Adipocyte (in vitro differentiated cells): ENCODE data around the gene KCNAB1.

Experiments
- DNase-seq: peaks from one replicate; pipeline ENCODE4 v3.0.0-alpha.2; 2015; ENCODE audit warnings: low read depth
- H3K27me3 ChIP-seq: replicated peaks from 2 replicates; pipeline ENCODE4 v1.7.0; 2013; ENCODE audit warnings: mild to moderate bottlenecking, low read length, moderate library complexity; ENCODE audit not compliant: control insufficient read depth, insufficient read depth
- H3K36me3 ChIP-seq: 2 replicates; pipeline ENCODE4 v1.7.0; 2013; ENCODE audit warnings: low read length, mild to moderate bottlenecking, moderate library complexity; ENCODE audit not compliant: control insufficient read depth, insufficient read depth, severe bottlenecking
- H3K4me1 ChIP-seq: 2 replicates; pipeline ENCODE4 v1.7.0; 2013; ENCODE audit warnings: mild to moderate bottlenecking, low read length, moderate library complexity; ENCODE audit not compliant: control insufficient read depth, insufficient read depth
- H3K4me3 ChIP-seq: 2 replicates; pipeline ENCODE4 v1.7.0; 2013; ENCODE audit warnings: mild to moderate bottlenecking, low read length, moderate library complexity
- H3K9ac ChIP-seq: 2 replicates; pipeline ENCODE4 v1.7.0; 2013; ENCODE audit warnings: mild to moderate bottlenecking, low read length, moderate library complexity
- H3K9me3 ChIP-seq: 2 replicates; pipeline ENCODE4 v1.7.0; 2013; ENCODE audit warnings: mild to moderate bottlenecking, low read length, moderate library complexity; ENCODE audit not compliant: control insufficient read depth

KCNAB1 gene

DNA sequence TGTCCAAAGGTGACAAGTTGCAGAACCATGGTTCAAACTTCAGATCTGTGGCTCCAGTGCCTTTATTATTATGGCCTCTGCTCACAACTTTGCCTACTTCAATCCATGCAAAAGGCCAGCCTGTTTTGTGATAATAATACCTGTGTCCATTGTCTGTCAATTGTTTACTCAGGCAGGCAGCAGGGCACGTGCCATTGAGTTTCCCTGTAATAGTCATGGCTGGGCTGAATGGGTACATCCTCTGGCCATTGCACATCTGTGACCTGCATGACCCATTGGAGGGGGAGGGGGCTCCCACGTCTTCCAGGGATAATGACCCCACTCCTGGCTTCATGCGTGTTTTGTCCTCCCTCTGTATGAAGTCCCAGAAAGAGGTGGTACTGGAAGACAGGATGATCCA is 219.1 kb downstream of the KCNAB1 start:
- Histone ChIP-seq H3K27me3 (no peaks in the 10 kb centered on the region), H3K9me3 (no peaks in the 10 kb centered on the region), H3K4me1 (no peaks in the 10 kb centered on the region), H3K36me3 (no peaks in the 10 kb centered on the region), H3K4me3 (no peak overlapping the region), H3K9ac (no peak overlapping the region)
- no peak for DNase-seq

DNA sequence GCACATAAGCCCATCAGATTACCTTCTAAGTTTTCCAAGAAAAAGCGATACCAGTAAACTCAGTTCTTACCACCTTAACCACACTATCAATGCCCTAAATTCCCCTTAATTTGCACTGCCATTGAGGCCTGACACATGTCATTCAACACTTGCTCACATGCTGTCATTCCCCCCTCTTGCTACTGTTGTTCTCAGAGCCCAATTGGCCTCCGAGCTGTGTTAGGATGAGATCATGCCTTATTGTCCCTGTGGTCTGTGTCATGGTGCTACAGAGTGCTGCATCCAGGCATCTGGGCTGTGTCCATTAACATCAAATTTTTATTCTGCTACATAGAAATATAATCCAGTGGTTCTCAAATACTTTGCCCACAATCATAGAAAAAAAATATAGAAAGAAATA is 221.0 kb downstream of the KCNAB1 start:
- no peak for DNase-seq
- H3K4me3 ChIP-seq, result no peak overlapping the region
- H3K27me3 ChIP-seq, result no peaks in the 10 kb centered on the region
- no peaks in the 10 kb centered on the region for H3K4me1 ChIP-seq
- H3K9me3 ChIP-seq, result no peaks in the 10 kb centered on the region
- no peak overlapping the region for H3K9ac ChIP-seq
- H3K36me3 ChIP-seq, result no peaks in the 10 kb centered on the region

- H3K9me3 ChIP-seq, result no peaks in the 10 kb centered on the region
Measured at GRCh38 chr3:156341831-156342416, 221.5 kb downstream of the KCNAB1 start.

GRCh38 chr3:156344215-156344614 is 223.8 kb downstream of the KCNAB1 start:
- no peak for DNase-seq
- Histone ChIP-seq H3K4me1 (no peaks in the 10 kb centered on the region), H3K4me3 (no peak overlapping the region), H3K9ac (no peak overlapping the region), H3K9me3 (no peaks in the 10 kb centered on the region), H3K36me3 (no peaks in the 10 kb centered on the region), H3K27me3 (no peaks in the 10 kb centered on the region)

More at GRCh38 chr3:156341831-156342416, 221.5 kb downstream of the KCNAB1 start:
- no peak overlapping the region for H3K9ac ChIP-seq
- no peaks in the 10 kb centered on the region for H3K27me3 ChIP-seq
- H3K4me1 ChIP-seq, result no peaks in the 10 kb centered on the region
- no peak for DNase-seq
- H3K4me3 ChIP-seq, result no peak overlapping the region
- H3K36me3 ChIP-seq, result no peaks in the 10 kb centered on the region

GRCh38 chr3:156349111-156349510 is 228.7 kb downstream of the KCNAB1 start:
- no peaks in the 10 kb centered on the region for H3K9me3 ChIP-seq
- H3K36me3 ChIP-seq, result no peaks in the 10 kb centered on the region
- no peaks in the 10 kb centered on the region for H3K4me1 ChIP-seq
- no peaks in the 10 kb centered on the region for H3K27me3 ChIP-seq
- H3K4me3 ChIP-seq, result no peak overlapping the region
- DNase-seq, result no peak
- H3K9ac ChIP-seq, result no peak overlapping the region

GRCh38 chr3:156349978-156350377 is 229.6 kb downstream of the KCNAB1 start:
- H3K36me3 ChIP-seq, result no peaks in the 10 kb centered on the region
- H3K9ac ChIP-seq, result no peak overlapping the region
- H3K9me3 ChIP-seq, result no peaks in the 10 kb centered on the region
- no peaks in the 10 kb centered on the region for H3K4me1 ChIP-seq
- DNase-seq, result no peak
- no peak overlapping the region for H3K4me3 ChIP-seq
- no peaks in the 10 kb centered on the region for H3K27me3 ChIP-seq

GRCh38 chr3:156350781-156351180 is 230.4 kb downstream of the KCNAB1 start:
- no peak overlapping the region for H3K9ac ChIP-seq
- no peak for DNase-seq
- no peaks in the 10 kb centered on the region for H3K9me3 ChIP-seq
- no peaks in the 10 kb centered on the region for H3K36me3 ChIP-seq
- H3K4me3 ChIP-seq, result no peak overlapping the region
- peaks cover 2% of the 10 kb centered on the region for H3K4me1 ChIP-seq
- H3K27me3 ChIP-seq, result no peaks in the 10 kb centered on the region

GRCh38 chr3:156351783-156352182 is 231.4 kb downstream of the KCNAB1 start:
- no peak overlapping the region for H3K9ac ChIP-seq
- peaks cover 11% of the 10 kb centered on the region for H3K4me1 ChIP-seq
- no peaks in the 10 kb centered on the region for H3K9me3 ChIP-seq
- H3K27me3 ChIP-seq, result no peaks in the 10 kb centered on the region
- H3K36me3 ChIP-seq, result no peaks in the 10 kb centered on the region
- H3K4me3 ChIP-seq, result no peak overlapping the region
- no peak for DNase-seq

DNA sequence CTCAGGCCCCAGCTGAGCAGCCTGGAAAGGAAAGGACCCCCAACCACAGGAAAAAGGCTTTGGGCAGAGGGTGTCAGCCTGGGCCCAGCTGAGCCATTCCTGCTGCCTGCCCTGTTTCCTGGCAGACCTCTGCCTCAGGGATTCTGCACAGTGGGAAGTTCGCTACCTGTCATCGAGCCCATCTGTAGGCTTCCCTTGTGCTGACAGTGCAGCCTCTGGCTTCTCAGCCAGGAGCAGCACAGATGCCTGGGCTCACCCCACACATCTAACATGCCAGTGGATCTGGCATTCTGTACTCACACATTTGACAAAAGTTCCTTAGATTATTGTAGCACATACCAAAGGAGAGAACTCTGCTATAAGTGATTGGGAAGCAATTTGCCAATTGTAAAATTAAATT is 232.3 kb downstream of the KCNAB1 start:
- Histone ChIP-seq H3K4me1 (peaks cover 15% of the 10 kb centered on the region), H3K9ac (no peak overlapping the region), H3K4me3 (no peak overlapping the region), H3K36me3 (no peaks in the 10 kb centered on the region), H3K27me3 (no peaks in the 10 kb centered on the region), H3K9me3 (no peaks in the 10 kb centered on the region)
- DNase-seq, result no peak

DNA sequence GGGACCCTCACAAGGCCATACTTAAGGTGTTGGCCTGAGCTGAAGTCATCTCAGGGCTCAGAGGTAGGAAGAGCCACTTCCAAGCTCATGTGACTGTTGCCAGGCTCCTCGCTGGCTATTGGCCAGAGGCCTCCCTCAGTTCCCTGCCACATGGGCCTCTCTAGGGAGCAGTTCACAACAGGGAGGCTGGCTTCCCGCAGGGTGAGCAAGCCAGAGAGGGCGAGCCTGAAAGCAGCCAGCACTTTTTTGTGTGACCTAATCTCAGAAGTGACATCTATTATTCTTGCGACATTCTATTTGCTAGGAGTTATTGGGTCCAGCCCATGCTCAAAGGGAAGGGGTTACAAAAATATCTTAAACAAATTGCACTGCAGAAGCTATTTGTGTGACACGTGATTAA is 233.2 kb downstream of the KCNAB1 start:
- Histone ChIP-seq H3K36me3 (no peaks in the 10 kb centered on the region), H3K4me3 (no peak overlapping the region), H3K9me3 (no peaks in the 10 kb centered on the region), H3K4me1 (peaks cover 15% of the 10 kb centered on the region), H3K9ac (no peak overlapping the region), H3K27me3 (no peaks in the 10 kb centered on the region)
- no peak for DNase-seq

DNA sequence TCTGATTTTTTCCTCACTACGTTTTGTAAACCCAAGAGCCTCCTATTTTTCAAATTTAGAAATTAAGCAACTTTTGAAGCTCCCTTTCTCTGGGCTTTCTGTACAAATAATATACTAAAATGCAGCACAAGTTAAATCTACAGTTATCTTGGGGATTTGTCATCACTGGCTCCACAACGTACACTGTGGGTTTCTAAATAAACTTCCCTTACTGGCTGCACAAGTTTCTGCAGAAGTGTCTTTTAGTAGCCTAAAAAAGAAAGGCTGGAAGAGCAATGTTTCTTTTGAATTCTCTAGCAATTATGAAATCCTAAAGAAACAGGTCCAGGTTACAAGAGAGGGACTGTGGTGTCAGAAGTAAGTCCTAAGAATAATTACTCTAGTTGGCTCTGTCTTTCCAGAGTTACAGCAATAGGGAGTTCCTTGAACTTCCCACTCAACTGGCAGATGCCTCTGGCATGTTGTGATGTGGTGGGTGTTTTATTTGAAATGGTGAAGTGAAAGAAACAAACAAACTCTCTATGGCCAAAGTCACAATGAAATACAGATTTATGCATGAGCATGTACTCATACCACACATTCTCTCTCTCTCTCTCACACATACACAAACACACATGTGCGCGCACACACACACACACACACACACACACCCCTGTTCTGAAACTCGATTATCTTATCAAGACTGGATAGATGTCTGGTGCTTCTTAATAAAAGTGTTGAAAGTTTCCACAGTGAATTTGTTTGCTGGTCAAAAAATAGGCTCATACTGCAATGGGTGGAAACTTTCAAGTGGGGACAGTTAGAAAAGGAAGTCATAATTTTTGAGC is 236.4 kb downstream of the KCNAB1 start:
- H3K36me3 ChIP-seq, result no peaks in the 10 kb centered on the region
- peaks cover 15% of the 10 kb centered on the region for H3K4me1 ChIP-seq
- DNase-seq, result peak; percentile 3
- H3K4me3 ChIP-seq, result peak overlapping the region; percentile 13
- H3K9ac ChIP-seq, result no peak overlapping the region
- no peaks in the 10 kb centered on the region for H3K27me3 ChIP-seq
- no peaks in the 10 kb centered on the region for H3K9me3 ChIP-seq
